Measurements from ENCODE around the gene ARPP19. TPM values are rescaled to one million over a fixed set of nuclear protein-coding genes. Genes with fewer than 3 reads are reported as not detected.
A peak's percentile ranks its signal among the peaks of the same experiment; 100 is the strongest.

ARPP19 gene
- total RNA-seq, 5 donors from 2014 or later (not counting 1 experiment from before 2014, with no cell fraction given) = 84.1 to 106 (median 95.9) TPM

DNA sequence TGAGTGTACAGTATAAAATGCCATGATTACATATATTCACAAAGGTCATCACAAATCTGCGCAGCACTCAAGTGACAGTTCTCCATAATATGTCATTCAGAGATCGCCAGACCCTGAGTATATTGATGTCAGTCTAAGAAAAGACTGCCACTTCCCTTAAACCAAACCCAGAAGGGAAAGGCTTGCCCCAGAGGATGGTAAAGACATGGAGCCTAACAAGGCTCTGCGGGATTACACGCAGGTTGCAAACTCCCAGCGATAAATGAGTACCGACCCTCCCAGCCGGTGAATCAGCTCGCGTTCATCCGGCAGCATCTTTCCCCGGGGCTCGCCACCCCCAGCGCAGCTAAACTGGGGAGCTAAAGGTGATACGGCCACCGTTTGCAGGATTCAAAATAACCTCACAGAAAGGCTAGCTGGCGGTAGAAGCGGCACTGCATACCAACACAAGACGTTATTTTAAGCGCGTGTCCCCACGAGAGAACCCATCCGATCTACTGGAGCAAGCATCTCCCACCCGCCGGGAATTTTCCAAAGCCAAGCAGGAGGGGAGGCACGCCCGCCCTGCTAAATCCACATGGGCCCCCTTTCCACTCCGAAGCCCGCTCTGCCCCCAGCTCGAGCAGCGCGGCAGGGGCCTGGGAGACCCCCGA lies 40.8 kb downstream of the ARPP19 start:
- Mint-ChIP-seq H3K27ac (peak overlapping the region; percentile 90 to 93), H3K9me3 (no peaks in the 10 kb centered on the region), H3K4me1 (peaks cover 37 to 41% (median 38%) of the 10 kb centered on the region in 3 donors), H3K27me3 (no peaks in the 10 kb centered on the region), H3K36me3 (no peaks in the 10 kb centered on the region), H3K4me3 (peak overlapping the region; percentile 93 to 95 (median 93))
- H3K9me3 ChIP-seq = no peaks in the 10 kb centered on the region
- H3K27me3 ChIP-seq (replicated peaks in 1 of 2; ENCODE audit: control insufficient read depth in 2 of 2, extremely low read depth in 1 of 2, insufficient read depth in 2 of 2, low read length in 1 of 2) = peaks cover 0 to 5% of the 10 kb centered on the region in 2 experiments
- H3K4me3 ChIP-seq (ENCODE audit: control insufficient read depth in 1 of 2, extremely low read depth in 1 of 2, low read length in 1 of 2) = peak overlapping the region; percentile 33 to 69
- ATAC-seq (replicated peaks in 1 of 4) (peak in 3 of 4 experiments; percentile 5 to 8 (median 7)), DNase-seq (peak in 26 of 35 experiments; percentile 4 to 54 (median 20))
- H3K27ac ChIP-seq (ENCODE audit: low read length) = peak overlapping the region; percentile 45
- peaks cover 5 to 20% of the 10 kb centered on the region in 2 experiments for H3K4me1 ChIP-seq (ENCODE audit: control insufficient read depth in 1 of 2, extremely low read depth in 1 of 2, insufficient read depth in 2 of 2, low read length in 2 of 2)
- ChIA-PET CTCF (interaction anchor here in 1 of 2 donors (0.6 to 1.0 kb wide), 3 partner anchors 39 to 146 kb away, joined by 3 read pairs; no protein-coding TSS in a partner anchor), POLR2A (interaction anchor here (0.6 to 1.0 kb wide), 4 partner anchors 13 to 141 kb away, joined by 4 to 6 read pairs (median 4); no protein-coding TSS in a partner anchor)
- no peaks in the 10 kb centered on the region for H3K36me3 ChIP-seq (ENCODE audit: control insufficient read depth in 2 of 2, extremely low read depth in 1 of 2, insufficient read depth in 1 of 2, low read length in 1 of 2)
- WGBS (ENCODE audit: insufficient coverage) = 1% methylated on average over 30 of the region's 32 CpGs

DNA sequence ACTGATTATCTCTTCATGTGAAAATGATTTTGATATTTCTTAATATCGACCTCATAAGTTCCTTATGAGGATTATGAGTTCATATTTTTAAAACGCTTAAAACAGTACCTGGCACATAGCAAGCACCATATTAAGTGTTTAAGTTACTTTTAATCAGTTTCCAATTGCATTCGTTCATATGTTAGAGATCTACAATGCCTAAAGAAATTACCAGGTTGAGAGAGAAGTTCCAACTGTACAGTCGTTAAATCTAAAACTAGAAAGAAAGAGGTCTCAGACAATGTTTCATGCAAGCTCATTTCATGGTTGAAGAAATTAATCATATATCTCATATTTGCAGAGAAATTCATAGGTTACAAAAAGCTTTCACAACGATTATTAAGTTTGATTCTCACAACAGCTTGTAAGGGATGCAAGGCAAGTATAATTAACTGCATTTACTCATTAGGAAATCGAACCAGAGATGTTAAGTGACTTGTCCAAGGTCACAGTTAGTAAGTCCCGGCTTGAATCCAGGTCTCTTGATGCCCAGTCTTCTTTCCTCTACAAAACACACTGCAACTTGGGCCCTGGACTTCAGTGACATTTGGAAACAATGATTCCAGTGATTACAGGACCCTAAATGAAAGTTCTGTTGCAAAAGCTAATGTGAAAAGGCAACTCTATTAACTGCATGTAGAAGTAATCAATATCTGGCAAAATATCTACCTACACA lies 41.5 kb downstream of the ARPP19 start:
- H3K27ac ChIP-seq (ENCODE audit: low read length) = no peak overlapping the region
- H3K27me3 ChIP-seq (replicated peaks in 1 of 2; ENCODE audit: control insufficient read depth in 2 of 2, extremely low read depth in 1 of 2, insufficient read depth in 2 of 2, low read length in 1 of 2) = peaks cover 0 to 5% of the 10 kb centered on the region in 2 experiments
- ATAC-seq (replicated peaks in 1 of 4) (no peak), DNase-seq (peak in 1 of 35 experiments; percentile 8)
- Mint-ChIP-seq H3K4me1 (peaks cover 38 to 45% (median 42%) of the 10 kb centered on the region in 3 donors), H3K4me3 (peak overlapping the region; percentile 93 to 95 (median 93)), H3K27me3 (no peaks in the 10 kb centered on the region), H3K27ac (peak overlapping the region; percentile 90 to 93), H3K9me3 (no peaks in the 10 kb centered on the region), H3K36me3 (no peaks in the 10 kb centered on the region)
- 40% methylated on average over 1 of the region's 7 CpGs for WGBS (ENCODE audit: insufficient coverage)
- H3K36me3 ChIP-seq (ENCODE audit: control insufficient read depth in 2 of 2, extremely low read depth in 1 of 2, insufficient read depth in 1 of 2, low read length in 1 of 2) = no peaks in the 10 kb centered on the region
- H3K4me3 ChIP-seq (ENCODE audit: control insufficient read depth in 1 of 2, extremely low read depth in 1 of 2, low read length in 1 of 2) = no peak overlapping the region
- POLR2A ChIA-PET = interaction anchor here (0.6 to 1.0 kb wide), 3 partner anchors 12 to 46 kb away, joined by 4 read pairs; no protein-coding TSS in a partner anchor
- CTCF ChIA-PET = interaction anchor here (0.6 to 1.0 kb wide), 4 partner anchors 38 to 146 kb away, joined by 3 read pairs; no protein-coding TSS in a partner anchor
- no peaks in the 10 kb centered on the region for H3K9me3 ChIP-seq
- H3K4me1 ChIP-seq (ENCODE audit: control insufficient read depth in 1 of 2, extremely low read depth in 1 of 2, insufficient read depth in 2 of 2, low read length in 2 of 2) = peaks cover 5 to 20% of the 10 kb centered on the region in 2 experiments

DNA sequence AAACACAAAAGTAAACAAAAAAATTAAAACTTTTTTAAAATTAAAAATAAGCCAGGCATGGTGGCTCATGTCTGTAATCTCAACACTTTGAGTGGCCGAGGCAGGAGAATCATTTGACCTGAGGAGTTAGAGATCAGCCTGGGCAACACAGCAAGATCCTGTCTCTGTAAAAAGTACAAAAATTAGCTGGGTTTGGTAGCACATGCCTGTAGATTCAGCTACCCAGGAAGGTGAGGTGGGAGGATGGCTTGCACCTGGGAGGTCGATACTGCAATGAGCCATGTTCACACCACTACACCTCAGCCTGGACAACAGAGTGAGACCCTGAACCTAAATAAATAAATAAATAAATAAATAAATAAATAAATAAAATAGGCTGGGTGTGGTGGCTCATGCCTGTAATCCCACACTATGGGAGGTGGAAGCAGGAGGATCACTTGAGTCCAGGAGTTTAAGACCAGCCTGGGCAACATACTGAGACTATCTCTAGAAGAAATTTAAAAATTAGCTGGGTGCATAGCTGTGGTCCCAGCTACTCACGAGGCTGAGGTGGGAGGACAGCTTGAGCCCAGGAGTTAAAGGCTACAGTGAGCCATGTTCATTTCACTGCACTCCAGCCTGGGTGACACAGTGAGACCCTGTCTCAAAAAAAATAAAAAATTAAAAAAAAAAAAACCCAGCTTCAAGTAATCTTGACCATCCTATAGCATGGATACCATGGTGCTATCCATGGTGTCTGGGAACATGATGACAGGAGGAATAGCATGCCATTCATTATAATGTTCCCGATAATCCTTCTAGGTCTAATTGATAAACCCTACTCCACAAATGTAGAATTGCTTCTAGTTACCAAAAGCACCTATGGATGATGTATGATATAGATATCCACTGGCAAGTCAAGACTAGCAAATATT lies 44.4 kb downstream of the ARPP19 start:
- H3K4me1 ChIP-seq (ENCODE audit: control insufficient read depth in 1 of 2, extremely low read depth in 1 of 2, insufficient read depth in 2 of 2, low read length in 2 of 2) = peaks cover 1 to 12% of the 10 kb centered on the region in 2 experiments
- peaks cover 35 to 59% (median 51%) of the 10 kb centered on the region in 3 donors for H3K4me1 Mint-ChIP-seq

DNA sequence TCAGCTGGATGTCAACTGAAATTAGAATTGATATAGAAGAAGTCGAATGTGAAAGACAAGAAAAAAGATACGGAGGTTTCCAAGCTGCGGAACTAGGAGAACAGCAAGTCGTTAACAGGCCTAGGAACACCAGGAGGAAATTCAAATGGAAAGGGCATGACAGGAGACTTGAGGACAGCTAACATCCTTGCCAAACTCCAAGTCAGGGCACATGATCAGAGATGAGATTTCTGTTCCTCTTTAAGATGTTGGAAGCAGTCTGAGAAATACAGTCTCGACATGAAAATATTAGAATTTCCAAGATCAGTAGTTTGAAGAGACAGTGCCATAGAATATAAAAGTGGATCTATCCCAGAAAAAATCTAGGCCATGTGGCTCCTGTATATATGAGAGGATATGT lies 45.2 kb downstream of the ARPP19 start:
- ChIA-PET POLR2A (interaction anchor here (0.6 to 0.9 kb wide), 2 partner anchors 83 to 95 kb away, joined by 4 to 6 read pairs; no protein-coding TSS in a partner anchor), CTCF (no interaction called here)
- no peak overlapping the region for H3K27ac Mint-ChIP-seq

More for the DNA sequence above, 44.4 kb downstream of the ARPP19 start:
- H3K27me3 Mint-ChIP-seq = no peaks in the 10 kb centered on the region
- no peak overlapping the region for H3K4me3 Mint-ChIP-seq
- Histone ChIP-seq H3K4me3 (ENCODE audit: control insufficient read depth in 1 of 2, extremely low read depth in 1 of 2, low read length in 1 of 2) (no peak overlapping the region), H3K27ac (ENCODE audit: low read length) (no peak overlapping the region), H3K27me3 (replicated peaks in 1 of 2; ENCODE audit: control insufficient read depth in 2 of 2, extremely low read depth in 1 of 2, insufficient read depth in 2 of 2, low read length in 1 of 2) (no peaks in the 10 kb centered on the region), H3K36me3 (ENCODE audit: control insufficient read depth in 2 of 2, extremely low read depth in 1 of 2, insufficient read depth in 1 of 2, low read length in 1 of 2) (no peaks in the 10 kb centered on the region), H3K9me3 (no peaks in the 10 kb centered on the region)
- 100% methylated on average over 1 of the region's 4 CpGs for WGBS (ENCODE audit: insufficient coverage)
- ATAC-seq (replicated peaks in 1 of 4) (no peak), DNase-seq (no peak)
- ChIA-PET POLR2A (interaction anchor here (0.5 to 0.9 kb wide), 4 partner anchors 19 to 96 kb away, joined by 3 to 6 read pairs (median 4); no protein-coding TSS in a partner anchor), CTCF (interaction anchor here in 1 of 2 donors (0.6 kb wide), 2 partner anchors 34 to 206 kb away, joined by 3 to 5 read pairs; no protein-coding TSS in a partner anchor)
- no peaks in the 10 kb centered on the region for H3K36me3 Mint-ChIP-seq
- peak overlapping the region in 1 of 2 donors; percentile 57 for H3K27ac Mint-ChIP-seq
- H3K9me3 Mint-ChIP-seq = no peaks in the 10 kb centered on the region

DNA sequence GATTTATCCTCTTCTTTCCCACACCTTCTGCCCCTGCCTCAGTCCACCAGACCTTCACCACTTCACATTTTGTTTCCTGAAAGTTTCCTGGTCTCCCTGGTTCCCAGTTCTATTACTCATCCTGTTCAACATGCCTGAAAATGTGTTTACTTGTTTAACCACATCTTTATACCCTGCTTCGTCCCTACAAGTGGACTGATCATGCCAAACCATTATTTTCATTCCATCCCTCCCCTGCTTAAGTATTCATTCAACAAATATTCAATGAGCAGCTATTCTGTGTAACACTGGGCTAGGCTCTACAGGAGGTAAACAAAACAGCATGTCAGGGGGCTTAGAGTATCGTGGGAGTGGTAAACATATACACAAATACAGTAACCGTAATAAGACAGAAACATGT lies 45.6 kb downstream of the ARPP19 start:
- peaks cover 0 to 7% of the 10 kb centered on the region in 2 experiments for H3K4me1 ChIP-seq (ENCODE audit: control insufficient read depth in 1 of 2, extremely low read depth in 1 of 2, insufficient read depth in 2 of 2, low read length in 2 of 2)

More for the DNA sequence above, 45.2 kb downstream of the ARPP19 start:
- Histone ChIP-seq H3K4me1 (ENCODE audit: control insufficient read depth in 1 of 2, extremely low read depth in 1 of 2, insufficient read depth in 2 of 2, low read length in 2 of 2) (peaks cover 0 to 9% of the 10 kb centered on the region in 2 experiments), H3K9me3 (no peaks in the 10 kb centered on the region), H3K36me3 (ENCODE audit: control insufficient read depth in 2 of 2, extremely low read depth in 1 of 2, insufficient read depth in 1 of 2, low read length in 1 of 2) (no peaks in the 10 kb centered on the region), H3K27ac (ENCODE audit: low read length) (no peak overlapping the region), H3K4me3 (ENCODE audit: control insufficient read depth in 1 of 2, extremely low read depth in 1 of 2, low read length in 1 of 2) (no peak overlapping the region), H3K27me3 (replicated peaks in 1 of 2; ENCODE audit: control insufficient read depth in 2 of 2, extremely low read depth in 1 of 2, insufficient read depth in 2 of 2, low read length in 1 of 2) (no peaks in the 10 kb centered on the region)
- 100% methylated on average over 3 of the region's 5 CpGs for WGBS (ENCODE audit: insufficient coverage)
- H3K4me1 Mint-ChIP-seq = peaks cover 41 to 64% (median 56%) of the 10 kb centered on the region in 3 donors
- H3K4me3 Mint-ChIP-seq = no peak overlapping the region
- no peaks in the 10 kb centered on the region for H3K27me3 Mint-ChIP-seq
- no peaks in the 10 kb centered on the region for H3K9me3 Mint-ChIP-seq
- ATAC-seq (replicated peaks in 1 of 4) (no peak), DNase-seq (no peak)
- no peaks in the 10 kb centered on the region for H3K36me3 Mint-ChIP-seq

More for the DNA sequence above, 45.6 kb downstream of the ARPP19 start:
- Mint-ChIP-seq H3K27ac (no peak overlapping the region), H3K4me1 (peaks cover 41 to 69% (median 60%) of the 10 kb centered on the region in 3 donors), H3K27me3 (no peaks in the 10 kb centered on the region), H3K4me3 (no peak overlapping the region), H3K9me3 (no peaks in the 10 kb centered on the region), H3K36me3 (no peaks in the 10 kb centered on the region)
- DNase-seq = no peak
- WGBS (ENCODE audit: insufficient coverage) = 100% methylated on average over 1 of the region's 3 CpGs
- Histone ChIP-seq H3K9me3 (no peaks in the 10 kb centered on the region), H3K27ac (ENCODE audit: low read length) (no peak overlapping the region), H3K36me3 (ENCODE audit: control insufficient read depth in 2 of 2, extremely low read depth in 1 of 2, insufficient read depth in 1 of 2, low read length in 1 of 2) (no peaks in the 10 kb centered on the region), H3K27me3 (replicated peaks in 1 of 2; ENCODE audit: control insufficient read depth in 2 of 2, extremely low read depth in 1 of 2, insufficient read depth in 2 of 2, low read length in 1 of 2) (no peaks in the 10 kb centered on the region), H3K4me3 (ENCODE audit: control insufficient read depth in 1 of 2, extremely low read depth in 1 of 2, low read length in 1 of 2) (no peak overlapping the region)
- POLR2A ChIA-PET = interaction anchor here (0.5 to 0.6 kb wide), 3 partner anchors 17 to 342 kb away, joined by 3 to 4 read pairs (median 4); no protein-coding TSS in a partner anchor
- CTCF ChIA-PET = interaction anchor here in 1 of 2 donors (0.6 kb wide), 2 partner anchors 26 to 326 kb away, joined by 5 to 6 read pairs; no protein-coding TSS in a partner anchor
- no peak for ATAC-seq (replicated peaks in 1 of 4)

All from T-cell (primary cell).